ENCODE data around the gene ABCC8.

DNA sequence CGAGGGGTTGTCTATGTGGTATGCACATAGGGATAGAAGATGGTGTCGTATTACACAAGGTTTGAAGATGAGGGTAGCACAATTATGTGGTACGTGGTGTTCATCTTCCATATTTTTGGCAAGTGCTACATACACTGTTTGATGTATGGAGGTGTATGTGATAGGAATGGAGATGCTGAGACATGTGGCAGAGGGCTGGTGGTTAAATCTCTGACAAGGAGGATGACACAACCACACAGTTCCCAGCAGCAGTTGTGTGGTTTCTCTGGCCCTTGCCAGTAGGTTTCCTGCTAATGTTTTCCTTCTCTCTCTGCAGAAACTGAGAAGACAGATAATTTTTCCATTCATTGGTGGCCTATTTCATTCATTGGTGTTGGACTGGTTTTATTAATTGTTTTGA is 108.1 kb downstream of the ABCC8 start:
- TF ChIP-seq, protein P1, sequence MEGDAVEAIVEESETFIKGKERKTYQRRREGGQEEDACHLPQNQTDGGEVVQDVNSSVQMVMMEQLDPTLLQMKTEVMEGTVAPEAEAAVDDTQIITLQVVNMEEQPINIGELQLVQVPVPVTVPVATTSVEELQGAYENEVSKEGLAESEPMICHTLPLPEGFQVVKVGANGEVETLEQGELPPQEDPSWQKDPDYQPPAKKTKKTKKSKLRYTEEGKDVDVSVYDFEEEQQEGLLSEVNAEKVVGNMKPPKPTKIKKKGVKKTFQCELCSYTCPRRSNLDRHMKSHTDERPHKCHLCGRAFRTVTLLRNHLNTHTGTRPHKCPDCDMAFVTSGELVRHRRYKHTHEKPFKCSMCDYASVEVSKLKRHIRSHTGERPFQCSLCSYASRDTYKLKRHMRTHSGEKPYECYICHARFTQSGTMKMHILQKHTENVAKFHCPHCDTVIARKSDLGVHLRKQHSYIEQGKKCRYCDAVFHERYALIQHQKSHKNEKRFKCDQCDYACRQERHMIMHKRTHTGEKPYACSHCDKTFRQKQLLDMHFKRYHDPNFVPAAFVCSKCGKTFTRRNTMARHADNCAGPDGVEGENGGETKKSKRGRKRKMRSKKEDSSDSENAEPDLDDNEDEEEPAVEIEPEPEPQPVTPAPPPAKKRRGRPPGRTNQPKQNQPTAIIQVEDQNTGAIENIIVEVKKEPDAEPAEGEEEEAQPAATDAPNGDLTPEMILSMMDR (IDR thresholded peaks at IDR 0.05) = no peak
- no peak for TF ChIP-seq POLR2A (IDR thresholded peaks at IDR 0.05)

All from transverse colon (tissue), 3 donors.